ENCODE results near the gene CALM3. TPM values are rescaled to one million over a fixed set of nuclear protein-coding genes. Genes with fewer than 3 reads are reported as not detected.

Gene CALM3
- total and polyA plus RNA-seq, 2 of the 13 experiments (the other 11 are each of a cell fraction or from before 2014, with no cell fraction given): 239 to 258 TPM

DNA sequence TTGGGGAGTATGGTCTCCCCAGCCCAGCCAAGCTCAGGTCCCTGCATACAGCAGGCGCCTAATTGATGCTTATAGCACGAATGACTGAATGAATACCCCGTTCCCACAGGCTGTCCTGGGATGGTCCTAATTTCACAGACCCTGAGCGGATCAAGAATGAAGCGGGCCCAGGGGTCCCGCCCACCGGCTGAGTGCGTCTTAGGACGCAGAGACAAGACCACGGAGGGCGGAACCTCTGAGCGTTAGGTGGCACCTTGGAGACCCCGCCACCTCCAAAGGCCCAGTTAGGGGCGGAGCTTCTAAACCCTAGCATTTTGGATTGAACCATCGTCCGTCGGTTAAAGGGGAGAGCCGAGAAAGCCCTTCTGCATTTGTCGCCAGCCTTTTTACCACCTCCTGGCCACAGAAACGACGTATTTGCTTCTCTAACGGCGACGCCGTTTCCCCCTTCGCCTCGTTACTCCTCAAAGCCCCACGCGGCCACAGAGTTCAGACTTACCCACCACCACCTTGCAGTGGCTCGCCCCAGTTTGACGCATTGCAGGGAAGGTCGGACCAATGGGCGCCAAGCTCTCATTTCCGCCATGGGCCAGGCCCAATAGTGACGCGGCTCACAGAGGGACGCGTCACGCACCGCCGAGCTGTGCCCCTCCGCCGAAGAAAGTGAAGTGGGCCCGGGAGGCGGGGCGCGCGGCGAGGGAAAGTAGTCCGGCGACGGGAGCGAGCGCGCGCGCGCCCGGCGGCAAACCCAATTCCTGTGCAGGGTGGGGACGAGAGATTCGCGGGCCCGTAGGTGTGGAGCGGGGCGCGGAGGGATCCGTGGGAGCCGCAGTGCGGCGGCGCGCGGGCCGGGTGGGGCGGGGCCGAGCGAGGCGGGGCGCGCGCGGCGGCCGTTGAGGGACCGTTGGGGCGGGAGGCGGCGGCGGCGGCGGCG lies 479 bp upstream of the CALM3 start (continued):
- TF ChIP-seq, protein P1, sequence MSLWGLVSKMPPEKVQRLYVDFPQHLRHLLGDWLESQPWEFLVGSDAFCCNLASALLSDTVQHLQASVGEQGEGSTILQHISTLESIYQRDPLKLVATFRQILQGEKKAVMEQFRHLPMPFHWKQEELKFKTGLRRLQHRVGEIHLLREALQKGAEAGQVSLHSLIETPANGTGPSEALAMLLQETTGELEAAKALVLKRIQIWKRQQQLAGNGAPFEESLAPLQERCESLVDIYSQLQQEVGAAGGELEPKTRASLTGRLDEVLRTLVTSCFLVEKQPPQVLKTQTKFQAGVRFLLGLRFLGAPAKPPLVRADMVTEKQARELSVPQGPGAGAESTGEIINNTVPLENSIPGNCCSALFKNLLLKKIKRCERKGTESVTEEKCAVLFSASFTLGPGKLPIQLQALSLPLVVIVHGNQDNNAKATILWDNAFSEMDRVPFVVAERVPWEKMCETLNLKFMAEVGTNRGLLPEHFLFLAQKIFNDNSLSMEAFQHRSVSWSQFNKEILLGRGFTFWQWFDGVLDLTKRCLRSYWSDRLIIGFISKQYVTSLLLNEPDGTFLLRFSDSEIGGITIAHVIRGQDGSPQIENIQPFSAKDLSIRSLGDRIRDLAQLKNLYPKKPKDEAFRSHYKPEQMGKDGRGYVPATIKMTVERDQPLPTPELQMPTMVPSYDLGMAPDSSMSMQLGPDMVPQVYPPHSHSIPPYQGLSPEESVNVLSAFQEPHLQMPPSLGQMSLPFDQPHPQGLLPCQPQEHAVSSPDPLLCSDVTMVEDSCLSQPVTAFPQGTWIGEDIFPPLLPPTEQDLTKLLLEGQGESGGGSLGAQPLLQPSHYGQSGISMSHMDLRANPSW (CRISPR knock-in tag; IDR thresholded peaks at IDR 0.05; ENCODE audit: borderline replicate concordance): no peak
- TF ChIP-seq EED (CRISPR knock-in tag; IDR thresholded peaks at IDR 0.05) (peak; percentile 78), TOE1 (CRISPR knock-in tag; IDR thresholded peaks at IDR 0.05) (no peak; the same call in 1 of the 2 replicates), TBL1XR1 (IDR thresholded peaks at IDR 0.05; ENCODE audit: borderline replicate concordance, low read length, partially characterized antibody) (peak; percentile 24), MED1 (CRISPR knock-in tag; IDR thresholded peaks at IDR 0.05) (peak; percentile 42), NCOA2 (CRISPR knock-in tag; IDR thresholded peaks at IDR 0.05) (no peak), ZNF253 (CRISPR knock-in tag; IDR thresholded peaks at IDR 0.05; ENCODE audit: borderline replicate concordance) (no peak), RARG (CRISPR knock-in tag; IDR thresholded peaks at IDR 0.05; ENCODE audit: low read depth) (no peak), DNMT1 (CRISPR knock-in tag; IDR thresholded peaks at IDR 0.05) (no peak), BCL6 (CRISPR knock-in tag; IDR thresholded peaks at IDR 0.05) (peak; percentile 28; the same call in 1 of the 2 replicates), NCOR1 (IDR thresholded peaks at IDR 0.05; ENCODE audit: borderline replicate concordance, low read length) (peak; percentile 29; the same call in 1 of the 2 replicates), ZMAT3 (CRISPR knock-in tag; conservative IDR thresholded peaks at IDR 0.05) (no peak), SMC3 (IDR thresholded peaks at IDR 0.05; ENCODE audit: low read length) (no peak), ZNF331 (CRISPR knock-in tag; IDR thresholded peaks at IDR 0.05) (no peak; the same call in 1 of the 2 replicates), SKI (IDR thresholded peaks at IDR 0.05; ENCODE audit: partially characterized antibody) (peak; percentile 84), SRSF9 (IDR thresholded peaks at IDR 0.05; ENCODE audit: borderline replicate concordance, insufficient read depth, low read depth, low read length, poor library complexity, severe bottlenecking) (no peak), RNF219 (CRISPR knock-in tag; IDR thresholded peaks at IDR 0.05) (no peak), DRAP1 (CRISPR knock-in tag; IDR thresholded peaks at IDR 0.05) (peak; percentile 86), ZFP90 (CRISPR knock-in tag; IDR thresholded peaks at IDR 0.05; ENCODE audit: borderline replicate concordance) (peak; percentile 41; the same call in 1 of the 2 replicates), HDAC2 (CRISPR knock-in tag; IDR thresholded peaks at IDR 0.05) (peak; percentile 48; the same call in 1 of the 2 replicates), POLR2A (IDR thresholded peaks at IDR 0.05; ENCODE audit: insufficient read depth in 1 of 2, low read depth in 2 of 2, low read length in 2 of 2) (peak; percentile 82 to 86), ZNF746 (CRISPR knock-in tag; IDR thresholded peaks at IDR 0.05) (0 out of 2 replicates have a peak, but pooled peaks have one; percentile 81), MED8 (CRISPR knock-in tag; IDR thresholded peaks at IDR 0.05; ENCODE audit: insufficient replicate concordance) (no peak), KLF13 (CRISPR knock-in tag; IDR thresholded peaks at IDR 0.05) (no peak), EZH2 (conservative IDR thresholded peaks at IDR 0.05; ENCODE audit: low read depth, low read length) (no peak)

All from HepG2 (cell line).